Prostate gland (tissue), 2 donors: ENCODE data around the gene LIMD2.

ENCODE experiments used
- POLR2A ChIP-seq: fragments of 450-650 bp; IDR thresholded peaks from one replicate; pipeline ENCODE4 v1.6.1; 2016; ENCODE audit warnings: antibody characterized with exemption, mild to moderate bottlenecking
- TF ChIP-seq, protein P1 (sequence below), 4 experiments: fragments of 200-600 bp in 2 of 4; fragments of 450-650 bp in 2 of 4; sonication (generic) in 2 of 4; IDR thresholded peaks; 1 replicate in 3 of 4; 2 replicates in 1 of 4; pipeline ENCODE4 v1.5.1; 2016 to 2019; ENCODE audit warnings: antibody characterized with exemption in 4 of 4, mild to moderate bottlenecking in 2 of 4, moderate library complexity in 2 of 4

GRCh38 chr17:63705657-63706056 is 5.7 kb upstream of the LIMD2 start:
- TF ChIP-seq POLR2A: no peak
- TF ChIP-seq, protein P1, sequence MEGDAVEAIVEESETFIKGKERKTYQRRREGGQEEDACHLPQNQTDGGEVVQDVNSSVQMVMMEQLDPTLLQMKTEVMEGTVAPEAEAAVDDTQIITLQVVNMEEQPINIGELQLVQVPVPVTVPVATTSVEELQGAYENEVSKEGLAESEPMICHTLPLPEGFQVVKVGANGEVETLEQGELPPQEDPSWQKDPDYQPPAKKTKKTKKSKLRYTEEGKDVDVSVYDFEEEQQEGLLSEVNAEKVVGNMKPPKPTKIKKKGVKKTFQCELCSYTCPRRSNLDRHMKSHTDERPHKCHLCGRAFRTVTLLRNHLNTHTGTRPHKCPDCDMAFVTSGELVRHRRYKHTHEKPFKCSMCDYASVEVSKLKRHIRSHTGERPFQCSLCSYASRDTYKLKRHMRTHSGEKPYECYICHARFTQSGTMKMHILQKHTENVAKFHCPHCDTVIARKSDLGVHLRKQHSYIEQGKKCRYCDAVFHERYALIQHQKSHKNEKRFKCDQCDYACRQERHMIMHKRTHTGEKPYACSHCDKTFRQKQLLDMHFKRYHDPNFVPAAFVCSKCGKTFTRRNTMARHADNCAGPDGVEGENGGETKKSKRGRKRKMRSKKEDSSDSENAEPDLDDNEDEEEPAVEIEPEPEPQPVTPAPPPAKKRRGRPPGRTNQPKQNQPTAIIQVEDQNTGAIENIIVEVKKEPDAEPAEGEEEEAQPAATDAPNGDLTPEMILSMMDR (IDR thresholded peaks at IDR 0.05): no peak
